Neuronal stem cell (in vitro differentiated cells): Measurements from ENCODE around the gene IER5.
A peak's percentile ranks its signal among the peaks of the same experiment; 100 is the strongest.

Experiments used
- DNase-seq: peaks from one replicate; pipeline ENCODE4 v3.0.0-alpha.2; 2013; ENCODE audit warnings: low spot score
- H2AFZ ChIP-seq: one replicate; pipeline ENCODE4 v1.6.1; 2013; ENCODE audit warnings: mild to moderate bottlenecking, low read length, inconsistent platforms
- H2AK5ac ChIP-seq: 2 replicates; pipeline ENCODE4 v1.6.1; 2013; ENCODE audit warnings: low read depth, mild to moderate bottlenecking, inconsistent platforms, low read length, moderate library complexity, mixed read lengths
- H2BK120ac ChIP-seq: 2 replicates; pipeline ENCODE4 v1.6.1; 2013; ENCODE audit warnings: low read depth, mild to moderate bottlenecking, inconsistent platforms, low read length, moderate library complexity, mixed read lengths
- H2BK12ac ChIP-seq: one replicate; pipeline ENCODE4 v1.6.1; 2013; ENCODE audit warnings: low read length, inconsistent platforms
- H2BK15ac ChIP-seq: 2 replicates; pipeline ENCODE4 v1.6.1; 2013; ENCODE audit warnings: mild to moderate bottlenecking, low read length, inconsistent platforms, mixed read lengths
- H2BK5ac ChIP-seq: one replicate; pipeline ENCODE4 v1.6.1; 2013; ENCODE audit warnings: inconsistent platforms, mild to moderate bottlenecking, low read length, moderate library complexity
- H3K14ac ChIP-seq: one replicate; pipeline ENCODE4 v1.6.1; 2013; ENCODE audit warnings: low read length, inconsistent platforms
- H3K18ac ChIP-seq: 2 replicates; pipeline ENCODE4 v1.6.1; 2013; ENCODE audit warnings: low read length, inconsistent platforms
- H3K23ac ChIP-seq: 2 replicates; pipeline ENCODE4 v1.6.1; 2013; ENCODE audit warnings: low read depth, mild to moderate bottlenecking, mixed read lengths, low read length, inconsistent platforms; ENCODE audit not compliant: poor library complexity
- H3K27ac ChIP-seq: replicated peaks from 3 replicates; pipeline ENCODE4 v1.5.1; 2013; ENCODE audit warnings: low read length, inconsistent platforms
- H3K27me3 ChIP-seq, 3 experiments: 2 replicates each; pipeline ENCODE4 v1.6.1; 2013; ENCODE audit warnings: low read length in 3 of 3, mild to moderate bottlenecking in 2 of 3, inconsistent platforms in 1 of 3, low read depth in 1 of 3, mixed read lengths in 1 of 3, moderate library complexity in 1 of 3; ENCODE audit not compliant: control insufficient read depth in 3 of 3, insufficient read depth in 3 of 3
- H3K36me3 ChIP-seq, 2 donors: replicated peaks in 1 of 2; 2 replicates each; pipeline ENCODE4 v1.6.1; 2013; ENCODE audit warnings: low read length in 2 of 2; ENCODE audit not compliant: control insufficient read depth in 2 of 2, insufficient read depth in 2 of 2
- H3K4ac ChIP-seq: 2 replicates; pipeline ENCODE4 v1.6.1; 2013; ENCODE audit warnings: inconsistent platforms, mild to moderate bottlenecking, low read length, moderate library complexity
- H3K4me1 ChIP-seq, 2 donors: 1 replicate in 1 of 2; 2 replicates in 1 of 2; pipeline ENCODE4 v1.6.1; 2013; ENCODE audit warnings: low read length in 2 of 2, low read depth in 1 of 2; ENCODE audit not compliant: control insufficient read depth in 2 of 2, insufficient read depth in 1 of 2
- H3K4me2 ChIP-seq: one replicate; pipeline ENCODE4 v1.6.1; 2013; ENCODE audit warnings: mild to moderate bottlenecking, low read length, inconsistent platforms; ENCODE audit not compliant: insufficient read depth, poor library complexity, severe bottlenecking
- H3K4me3 ChIP-seq, 2 donors: 2 replicates each; pipeline ENCODE4 v1.5.1; 2013; ENCODE audit warnings: low read length in 2 of 2, mild to moderate bottlenecking in 2 of 2, inconsistent platforms in 1 of 2, moderate library complexity in 1 of 2
- H3K79me1 ChIP-seq: one replicate; pipeline ENCODE4 v1.6.1; 2013; ENCODE audit warnings: low read depth, mild to moderate bottlenecking, inconsistent platforms, low read length, moderate library complexity
- H3K9ac ChIP-seq: one replicate; pipeline ENCODE4 v1.6.1; 2013; ENCODE audit warnings: mild to moderate bottlenecking, low read depth, low read length, inconsistent platforms; ENCODE audit not compliant: poor library complexity
- H3K9me3 ChIP-seq, 2 donors: replicated peaks in 1 of 2; 2 replicates each; pipeline versions ENCODE3 to v1.6.1; 2013; ENCODE audit warnings: low read length in 2 of 2, mild to moderate bottlenecking in 2 of 2, inconsistent platforms in 1 of 2, low read depth in 1 of 2, mixed read lengths in 1 of 2, moderate library complexity in 1 of 2; ENCODE audit not compliant: control insufficient read depth in 2 of 2, insufficient read depth in 1 of 2
- H4K8ac ChIP-seq: one replicate; pipeline ENCODE4 v1.6.1; 2013; ENCODE audit warnings: low read depth, mild to moderate bottlenecking, inconsistent platforms, low read length, moderate library complexity
- H4K91ac ChIP-seq: one replicate; pipeline ENCODE4 v1.6.1; 2013; ENCODE audit warnings: low read length, low read depth, mild to moderate bottlenecking, inconsistent platforms; ENCODE audit not compliant: poor library complexity
- WGBS, 2 donors: extraction: QIAGEN DNeasy Blood & Tissue Kit; methylation state at CpG; one replicate each; pipeline ENCODE4 v1.1.7; 2013; ENCODE audit warnings: missing lambda C conversion rate in 2 of 2, mixed read lengths in 1 of 2; ENCODE audit not compliant: insufficient read length in 2 of 2, insufficient replicate concordance in 1 of 2; ENCODE audit errors: extremely low coverage in 2 of 2; 5-methylcytosine and 5-hydroxymethylcytosine counted together

Gene IER5

DNA sequence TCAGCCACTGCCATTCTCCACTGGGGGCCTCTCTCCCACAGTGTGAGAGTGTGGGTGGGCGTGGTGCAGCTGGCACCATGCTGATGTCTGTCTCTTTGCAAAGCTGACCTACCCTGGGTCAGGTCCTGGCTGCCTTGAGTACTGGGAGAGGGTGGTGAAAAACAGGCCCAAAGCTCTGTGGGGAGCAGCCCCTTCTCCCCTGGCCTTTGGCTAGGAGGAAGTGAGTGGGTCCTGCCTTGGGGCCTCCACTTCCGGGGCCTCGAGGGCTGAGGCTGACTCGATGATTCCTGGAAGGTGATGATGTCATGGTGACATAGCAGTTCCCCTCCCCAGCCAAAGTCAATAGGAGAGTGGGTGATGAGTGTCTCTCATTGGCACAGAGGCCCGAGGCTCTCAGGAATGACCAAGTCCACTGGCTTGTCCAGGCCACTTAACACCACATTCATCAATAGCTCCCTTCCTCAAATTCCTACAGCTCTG, 53.0 kb downstream of the IER5 start:
- H3K79me1 ChIP-seq: no peaks in the 10 kb centered on the region
- H2BK12ac ChIP-seq: peak overlapping the region; percentile 12
- H4K8ac ChIP-seq: no peak overlapping the region
- H3K36me3 ChIP-seq: no peaks in the 10 kb centered on the region
- no peak for DNase-seq
- no peak overlapping the region for H2BK120ac ChIP-seq
- H3K4ac ChIP-seq: no peak overlapping the region
- no peak overlapping the region for H3K14ac ChIP-seq
- H3K9ac ChIP-seq: no peak overlapping the region
- H3K27ac ChIP-seq: no peak overlapping the region
- peak overlapping the region; percentile 81 for H3K18ac ChIP-seq
- peak overlapping the region; percentile 77 for H2AK5ac ChIP-seq
- H2BK15ac ChIP-seq: peak overlapping the region; percentile 81
- no CpG with 5 or more reads among the region's 5 CpGs for WGBS, 2 donors
- H3K9me3 ChIP-seq: peaks cover 0 to 6% of the 10 kb centered on the region in 2 donors
- H3K27me3 ChIP-seq: peaks cover 0 to 7% (median 0%) of the 10 kb centered on the region in 3 experiments
- no peak overlapping the region for H3K23ac ChIP-seq
- H3K4me2 ChIP-seq: no peak overlapping the region
- peak overlapping the region; percentile 44 for H2BK5ac ChIP-seq
- peaks cover 6 to 13% of the 10 kb centered on the region in 2 donors for H3K4me1 ChIP-seq
- H2AFZ ChIP-seq: peak overlapping the region; percentile 77
- no peak overlapping the region for H3K4me3 ChIP-seq
- H4K91ac ChIP-seq: no peak overlapping the region
